ENCODE results near the gene PMAIP1. TPM values are rescaled to one million over a fixed set of nuclear protein-coding genes. Genes with fewer than 3 reads are reported as not detected.
A peak's percentile ranks its signal among the peaks of the same experiment; 100 is the strongest.
"Not testable (repeated sequence)": the region's sequence is repeated elsewhere in the genome, so short reads cannot be mapped to it uniquely, and the experiment has no call there.

PMAIP1 gene
- 12.6 TPM for total RNA-seq (ENCODE audit: unreplicated experiment)
- long read RNA-seq, transcript PMAIP1-202 (2 exons, 1,948 nt): major isoform, 16 of 16 reads
- long read RNA-seq, partial matches to known transcripts: 0 of 16 reads
- long read RNA-seq, other reads (novel, unspliced or antisense): 0 of 16 reads

GRCh38 chr18:59899298-59900221 is at the start of gene PMAIP1:
PMAIP1 (plus strand) TSS chr18:59899996; CDS start chr18:59900178, 182 bp downstream.
- peaks cover 6% of the 10 kb centered on the region for H3K27me3 Mint-ChIP-seq (ENCODE audit: unreplicated experiment)
- no peaks in the 10 kb centered on the region for H3K36me3 Mint-ChIP-seq (ENCODE audit: unreplicated experiment)
- peak within 1 kb of the TSS; percentile 90 for H3K4me3 Mint-ChIP-seq (ENCODE audit: unreplicated experiment)
- H3K9me3 Mint-ChIP-seq (ENCODE audit: unreplicated experiment): peaks cover 2% of the 10 kb centered on the region
- H3K4me1 Mint-ChIP-seq (ENCODE audit: low read depth, unreplicated experiment): peaks cover 6% of the 10 kb centered on the region
- H3K27ac Mint-ChIP-seq (ENCODE audit: unreplicated experiment): peak within 1 kb of the TSS; percentile 82
- peak; percentile 85 for DNase-seq
- TF ChIP-seq CTCF (IDR thresholded peaks at IDR 0.05; ENCODE audit: partially characterized antibody, unreplicated experiment): no peak

GRCh38 chr18:59851784-59852399 is 47.9 kb upstream of the PMAIP1 start:
- H3K4me1 Mint-ChIP-seq (ENCODE audit: low read depth, unreplicated experiment): no peaks in the 10 kb centered on the region
- TF ChIP-seq CTCF (IDR thresholded peaks at IDR 0.05; ENCODE audit: partially characterized antibody, unreplicated experiment): no peak
- H3K9me3 Mint-ChIP-seq (ENCODE audit: unreplicated experiment): no peaks in the 10 kb centered on the region
- peaks cover 7% of the 10 kb centered on the region for H3K27me3 Mint-ChIP-seq (ENCODE audit: unreplicated experiment)
- no peak overlapping the region for H3K4me3 Mint-ChIP-seq (ENCODE audit: unreplicated experiment)
- no peak overlapping the region for H3K27ac Mint-ChIP-seq (ENCODE audit: unreplicated experiment)
- no peak for DNase-seq
- no peaks in the 10 kb centered on the region for H3K36me3 Mint-ChIP-seq (ENCODE audit: unreplicated experiment)

GRCh38 chr18:59852548-59852947 is 47.2 kb upstream of the PMAIP1 start:
- Mint-ChIP-seq H3K27me3 (ENCODE audit: unreplicated experiment) (peaks cover 7% of the 10 kb centered on the region), H3K9me3 (ENCODE audit: unreplicated experiment) (no peaks in the 10 kb centered on the region), H3K27ac (ENCODE audit: unreplicated experiment) (no peak overlapping the region), H3K36me3 (ENCODE audit: unreplicated experiment) (no peaks in the 10 kb centered on the region), H3K4me1 (ENCODE audit: low read depth, unreplicated experiment) (no peaks in the 10 kb centered on the region), H3K4me3 (ENCODE audit: unreplicated experiment) (no peak overlapping the region)
- no peak for TF ChIP-seq CTCF (IDR thresholded peaks at IDR 0.05; ENCODE audit: partially characterized antibody, unreplicated experiment)
- no peak for DNase-seq

DNA sequence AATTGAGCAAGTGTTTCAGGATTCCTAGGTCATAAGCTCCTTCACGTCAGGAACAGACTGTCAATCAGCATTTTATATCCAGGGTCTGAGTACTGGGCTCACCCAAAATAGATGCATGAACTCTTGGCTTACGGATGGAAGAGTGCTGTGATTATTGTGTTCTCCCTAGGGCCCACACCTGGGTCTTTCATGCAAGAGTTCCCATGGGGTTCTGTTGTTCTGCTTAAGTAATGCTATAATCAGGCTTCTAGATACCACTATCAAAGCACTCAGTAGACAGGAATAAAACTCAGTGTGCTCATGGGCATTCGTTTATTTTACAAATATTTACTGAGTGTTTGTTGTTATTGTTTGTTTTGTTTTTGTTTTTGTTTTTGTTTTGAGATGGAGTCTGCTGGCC is 46.4 kb upstream of the PMAIP1 start:
- no peak for TF ChIP-seq CTCF (IDR thresholded peaks at IDR 0.05; ENCODE audit: partially characterized antibody, unreplicated experiment)
- H3K9me3 Mint-ChIP-seq (ENCODE audit: unreplicated experiment): no peaks in the 10 kb centered on the region
- no peaks in the 10 kb centered on the region for H3K4me1 Mint-ChIP-seq (ENCODE audit: low read depth, unreplicated experiment)
- no peaks in the 10 kb centered on the region for H3K36me3 Mint-ChIP-seq (ENCODE audit: unreplicated experiment)
- H3K4me3 Mint-ChIP-seq (ENCODE audit: unreplicated experiment): no peak overlapping the region
- H3K27me3 Mint-ChIP-seq (ENCODE audit: unreplicated experiment): peaks cover 6% of the 10 kb centered on the region
- no peak for DNase-seq
- H3K27ac Mint-ChIP-seq (ENCODE audit: unreplicated experiment): no peak overlapping the region

DNA sequence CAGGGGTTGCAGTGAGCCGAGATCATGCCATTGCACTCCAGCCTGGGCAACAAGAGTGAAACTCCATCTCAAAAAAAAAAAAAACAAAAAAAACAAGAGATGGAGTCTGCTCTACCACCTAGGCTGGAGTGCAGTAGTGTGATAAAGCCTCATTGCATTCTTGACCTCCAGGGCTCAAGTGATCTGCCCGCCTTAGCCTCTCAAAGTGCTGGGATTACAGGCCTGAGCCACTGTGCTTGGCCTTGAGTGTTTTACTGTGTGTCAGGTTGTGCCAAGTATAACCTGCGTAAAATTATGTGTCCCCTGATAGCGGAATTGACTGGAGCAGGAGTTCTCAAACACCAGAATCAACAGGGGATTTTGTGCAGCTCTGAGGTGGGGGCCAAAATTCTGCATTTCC is 45.8 kb upstream of the PMAIP1 start:
- not testable (repeated sequence) for H3K4me1 Mint-ChIP-seq (ENCODE audit: low read depth, unreplicated experiment); H3K27ac Mint-ChIP-seq (ENCODE audit: unreplicated experiment); H3K36me3 Mint-ChIP-seq (ENCODE audit: unreplicated experiment); H3K27me3 Mint-ChIP-seq (ENCODE audit: unreplicated experiment); H3K9me3 Mint-ChIP-seq (ENCODE audit: unreplicated experiment); DNase-seq; H3K4me3 Mint-ChIP-seq (ENCODE audit: unreplicated experiment)
